HuH-7.5 (cell line): ENCODE data around the gene TNFRSF6B.
"Not testable (repeated sequence)": the region's sequence is repeated elsewhere in the genome, so short reads cannot be mapped to it uniquely, and the experiment has no call there.

Experiments
- DNase-seq: peaks from one replicate; pipeline ENCODE4 v3.0.0; 2011; ENCODE audit warnings: low spot score

Gene TNFRSF6B

GRCh38 chr20:63709149-63709527, 12.7 kb downstream of the TNFRSF6B start:
- DNase-seq, result no peak

DNA sequence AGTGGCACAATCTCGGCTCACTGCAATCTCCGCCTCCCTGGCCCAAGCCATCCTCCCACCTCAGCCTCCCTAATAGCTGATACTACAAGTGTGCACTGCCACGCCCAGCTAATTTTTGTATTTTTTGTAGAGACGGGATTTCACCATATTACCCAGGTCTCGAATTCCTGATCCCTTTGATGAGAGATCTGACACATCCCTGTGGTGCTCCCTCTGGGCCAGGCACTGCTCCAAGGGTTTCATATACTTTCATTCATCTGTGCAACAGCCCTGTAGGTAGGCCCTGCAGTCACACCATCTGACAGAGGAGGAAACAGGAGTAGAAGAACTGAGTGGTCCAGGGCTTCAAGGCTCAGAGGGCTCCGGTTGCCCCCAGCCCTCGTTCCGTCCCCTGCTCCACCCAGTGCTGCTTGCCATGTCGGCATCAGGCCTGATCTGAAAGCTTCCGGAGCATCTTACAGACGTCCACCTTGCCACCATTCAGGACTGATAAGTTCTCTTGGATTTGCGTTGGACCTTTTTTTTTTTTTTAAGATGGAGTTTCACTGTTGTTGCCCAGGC, 14.7 kb downstream of the TNFRSF6B start:
- no peak for DNase-seq

DNA sequence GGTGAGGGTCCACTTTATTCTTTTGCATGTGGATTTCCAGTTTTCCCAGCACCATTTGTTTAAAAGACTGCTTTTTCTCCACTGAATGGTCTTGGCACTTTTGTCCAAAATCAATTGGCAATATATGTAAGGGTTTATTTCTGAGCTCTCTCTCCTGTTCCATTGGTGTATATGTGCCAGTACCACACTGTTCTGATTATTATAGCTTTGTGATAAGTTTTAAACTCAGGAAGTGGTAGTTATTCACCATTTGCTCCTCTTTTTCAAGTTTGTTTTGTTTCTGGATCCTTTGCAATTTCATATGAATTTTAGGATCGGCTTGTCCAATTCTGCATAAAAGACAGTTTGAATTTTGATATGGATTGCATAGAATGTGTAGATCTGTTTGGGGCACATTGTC, 15.7 kb downstream of the TNFRSF6B start:
- no peak for DNase-seq

- DNase-seq, result no peak
Observed at GRCh38 chr20:63714858-63715257, 18.4 kb downstream of the TNFRSF6B start.

- no peak for DNase-seq
Observed at GRCh38 chr20:63718996-63719395, 22.5 kb downstream of the TNFRSF6B start.

- DNase-seq, result not testable (repeated sequence)
Observed at GRCh38 chr20:63722967-63723622, 26.6 kb downstream of the TNFRSF6B start.

- DNase-seq, result not testable (repeated sequence)
Observed at GRCh38 chr20:63730189-63730733, 33.8 kb downstream of the TNFRSF6B start.

- no peak for DNase-seq
Observed at GRCh38 chr20:63731410-63731809, 35.0 kb downstream of the TNFRSF6B start.

GRCh38 chr20:63732118-63733095, 36.0 kb downstream of the TNFRSF6B start:
- no peak for DNase-seq

- DNase-seq, result no peak
Observed at GRCh38 chr20:63733117-63733516, 36.7 kb downstream of the TNFRSF6B start.

DNA sequence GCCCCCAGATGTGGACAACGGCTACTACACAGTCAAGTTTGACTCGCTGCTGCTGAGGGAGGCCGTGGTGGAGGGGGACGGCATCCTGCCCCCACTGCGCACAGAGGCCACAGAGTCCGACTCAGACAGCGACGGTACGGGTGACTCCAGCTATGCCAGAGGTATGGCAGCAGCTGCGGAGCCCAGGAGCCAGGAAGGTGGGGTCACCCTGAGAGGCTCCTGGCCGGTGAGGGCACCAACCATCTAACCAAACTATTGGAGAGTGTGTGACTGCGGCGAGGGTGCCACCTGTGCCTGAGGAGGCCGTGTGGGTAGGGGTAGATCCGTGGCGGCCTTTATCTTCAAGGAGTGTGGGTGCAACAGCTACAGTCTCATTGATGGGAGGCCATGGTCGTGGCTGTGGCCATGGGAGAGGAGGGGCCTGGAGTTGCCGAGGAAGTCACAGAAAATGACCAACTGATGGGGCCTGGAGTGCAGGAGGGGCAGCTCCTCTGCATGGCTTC, 37.2 kb downstream of the TNFRSF6B start:
- DNase-seq, result no peak

DNA sequence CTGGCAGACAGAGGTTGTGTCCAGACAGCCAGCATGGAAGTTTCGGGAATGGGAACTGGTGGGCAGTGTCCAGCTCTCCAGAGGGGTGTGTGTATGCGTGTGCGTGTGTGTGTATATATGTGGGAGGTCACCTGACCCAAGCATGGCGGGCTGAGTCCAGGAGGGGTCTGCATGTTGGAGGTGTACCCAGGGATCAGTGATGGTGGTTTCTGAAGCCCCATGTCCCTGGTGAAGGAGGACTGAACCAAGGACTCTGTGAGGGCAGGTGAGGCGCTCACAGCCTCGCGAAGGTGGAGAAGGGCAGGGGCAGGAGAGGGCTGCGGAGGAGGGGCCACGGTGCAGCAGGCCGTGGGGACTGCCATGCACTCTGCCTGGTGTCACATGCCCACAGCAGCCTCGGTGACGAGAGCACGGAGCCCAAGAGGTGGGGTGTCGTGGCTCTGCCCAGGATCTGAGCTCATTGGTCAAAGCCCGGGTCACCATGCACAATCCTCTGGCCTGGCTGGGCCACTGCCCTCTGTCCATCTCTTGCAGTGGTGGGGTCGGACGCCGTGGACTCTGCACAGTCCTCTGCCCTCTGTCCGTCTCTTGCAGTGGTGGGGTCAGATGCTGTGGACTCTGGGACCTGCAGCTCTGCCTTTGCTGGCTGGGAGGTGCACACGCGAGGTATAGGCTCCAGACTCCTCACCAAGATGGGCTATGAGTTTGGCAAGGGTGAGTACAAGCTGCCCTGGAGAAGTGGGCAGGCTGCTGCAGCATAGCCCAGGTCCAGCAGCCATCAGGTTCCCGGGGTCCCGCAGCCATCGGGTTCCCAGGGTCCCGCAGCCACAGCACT, 37.9 kb downstream of the TNFRSF6B start:
- no peak for DNase-seq

GRCh38 chr20:63734946-63735858, 38.8 kb downstream of the TNFRSF6B start:
- no peak for DNase-seq

- peak; percentile 24 for DNase-seq
Observed at GRCh38 chr20:63735859-63736718, 39.6 kb downstream of the TNFRSF6B start, which contains the start of gene LIME1. TSS of gene LIME1 (plus strand) at chr20:63736664. CDS start at chr20:63737550, 886 bp downstream.

DNA sequence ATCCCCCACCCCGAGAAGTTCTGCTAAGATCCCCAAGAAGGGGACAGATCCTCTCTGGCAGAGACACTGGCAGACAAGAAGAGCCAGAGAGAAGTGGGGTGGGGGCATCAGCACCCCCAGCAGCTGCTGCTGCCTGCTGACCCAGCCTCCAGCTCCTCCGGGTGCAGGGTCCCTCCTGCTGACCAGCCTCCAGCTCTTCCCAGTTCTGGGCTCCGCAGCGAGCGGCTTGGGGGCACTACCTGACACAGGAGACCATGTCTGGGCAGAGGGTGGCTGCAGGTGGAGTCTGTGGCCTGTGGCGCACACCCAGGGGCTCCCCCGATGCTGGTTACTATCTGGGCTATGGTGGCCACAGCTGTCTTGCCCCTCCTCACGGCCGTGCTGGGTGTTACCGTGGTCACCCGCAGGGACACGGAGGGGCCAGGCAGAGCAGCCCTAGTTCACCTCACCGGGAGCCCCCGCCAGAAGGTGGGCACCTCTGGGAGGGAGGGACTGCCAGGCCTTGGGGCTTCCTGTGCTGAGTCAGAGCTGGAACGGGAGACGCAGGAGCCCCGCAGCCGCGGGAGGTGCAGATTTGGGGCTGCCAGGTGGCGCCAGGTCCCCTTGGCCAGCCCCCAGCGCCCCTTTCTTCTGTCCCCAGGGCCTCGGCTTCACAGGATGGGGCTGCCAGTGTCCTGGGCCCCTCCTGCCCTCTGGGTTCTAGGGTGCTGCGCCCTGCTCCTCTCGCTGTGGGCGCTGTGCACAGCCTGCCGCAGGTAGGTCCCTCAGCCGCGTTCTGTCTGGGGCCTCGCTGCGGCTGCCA, 40.6 kb downstream of the TNFRSF6B start:
- peak; percentile 29 for DNase-seq

- DNase-seq, result no peak
Observed at GRCh38 chr20:63737695-63737944, 41.2 kb downstream of the TNFRSF6B start.

DNA sequence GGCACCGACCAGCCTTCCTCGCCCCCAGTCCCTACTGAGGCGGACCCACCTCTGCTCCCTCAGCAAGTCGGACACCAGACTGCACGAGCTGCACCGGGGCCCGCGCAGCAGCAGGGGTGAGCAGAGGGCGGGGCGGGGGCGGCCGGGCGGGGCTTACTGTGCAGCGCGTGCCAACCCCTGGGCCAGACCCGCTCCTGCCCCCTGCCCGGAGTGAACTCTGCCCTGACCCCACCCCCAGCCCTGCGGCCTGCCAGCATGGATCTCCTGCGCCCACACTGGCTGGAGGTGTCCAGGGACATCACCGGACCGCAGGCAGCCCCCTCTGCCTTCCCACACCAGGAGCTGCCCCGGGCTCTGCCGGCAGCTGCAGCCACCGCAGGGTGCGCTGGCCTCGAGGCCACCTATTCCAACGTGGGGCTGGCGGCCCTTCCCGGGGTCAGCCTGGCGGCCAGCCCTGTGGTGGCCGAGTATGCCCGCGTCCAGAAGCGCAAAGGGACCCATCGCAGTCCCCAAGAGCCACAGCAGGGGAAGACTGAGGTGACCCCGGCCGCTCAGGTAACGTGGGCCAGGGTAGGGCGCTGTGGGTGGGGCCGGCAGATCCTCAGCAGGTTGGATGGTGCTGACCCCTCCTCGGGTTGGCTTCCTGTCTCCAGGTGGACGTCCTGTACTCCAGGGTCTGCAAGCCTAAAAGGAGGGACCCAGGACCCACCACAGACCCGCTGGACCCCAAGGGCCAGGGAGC, 41.7 kb downstream of the TNFRSF6B start:
- DNase-seq, result peak; percentile 25

GRCh38 chr20:63738687-63739129, 42.3 kb downstream of the TNFRSF6B start:
- DNase-seq, result peak; percentile 86
